H1 (cell line): ENCODE measurements around the gene CISH. TPM values are rescaled to one million over a fixed set of nuclear protein-coding genes. Genes with fewer than 3 reads are reported as not detected.
A peak's percentile ranks its signal among the peaks of the same experiment; 100 is the strongest.

Experiments
- CTCF ChIA-PET: fragments of 300-600 bp; sonication (Branson Sonifier 250); formaldehyde crosslinking; loops from one replicate; lab custom pipeline; 2021; ENCODE audit not compliant: partially characterized antibody; lab: Charles Lee
- POLR2A ChIA-PET: fragments of 300-600 bp; sonication (Branson Sonifier 250); formaldehyde crosslinking; loops from one replicate; lab custom pipeline; 2021; ENCODE audit warnings: inconsistent platforms; ENCODE audit not compliant: partially characterized antibody; lab: Charles Lee
- DNase-seq, 2 experiments: peaks; one replicate each; pipeline versions ENCODE4 v3.0.0 to v3.0.0-alpha.2; 2010 to 2022; ENCODE audit warnings: low spot score in 2 of 2, low read depth in 1 of 2, mixed read lengths in 1 of 2
- FAIRE-seq: peaks from 2 replicates; lab custom pipeline; 2011; peaks lifted over from hg19 to GRCh38; lab: Jason Lieb, UNC
- H2AFZ ChIP-seq: 2 replicates; pipeline ENCODE4 v1.8.1; 2012; ENCODE audit warnings: low read length, inconsistent platforms
- H2AK5ac ChIP-seq: 2 replicates; pipeline ENCODE4 v1.6.1; 2013; ENCODE audit warnings: low read depth, low read length
- H2BK120ac ChIP-seq: replicated peaks from 2 replicates; pipeline ENCODE3; 2013; ENCODE audit warnings: low read depth, low read length, inconsistent platforms
- H2BK12ac ChIP-seq: 2 replicates; pipeline ENCODE4 v1.6.1; 2013; ENCODE audit warnings: low read depth, low read length
- H2BK15ac ChIP-seq: 2 replicates; pipeline ENCODE4 v1.6.1; 2013; ENCODE audit warnings: low read length
- H2BK20ac ChIP-seq: 2 replicates; pipeline ENCODE4 v1.6.1; 2013; ENCODE audit warnings: low read length
- H2BK5ac ChIP-seq: 2 replicates; pipeline ENCODE4 v1.6.1; 2013; ENCODE audit warnings: low read depth, low read length
- H3K14ac ChIP-seq: 2 replicates; pipeline ENCODE4 v1.6.1; 2013; ENCODE audit warnings: inconsistent platforms; ENCODE audit not compliant: insufficient read length
- H3K18ac ChIP-seq: 2 replicates; pipeline ENCODE4 v1.6.1; 2013; ENCODE audit warnings: low read length; ENCODE audit errors: extremely low read depth
- H3K23ac ChIP-seq: 2 replicates; pipeline ENCODE4 v1.6.1; 2013; ENCODE audit warnings: inconsistent platforms; ENCODE audit not compliant: insufficient read length
- H3K23me2 ChIP-seq: 2 replicates; pipeline ENCODE4 v1.6.1; 2013; ENCODE audit warnings: low read depth, low read length
- H3K27ac ChIP-seq: 2 replicates; pipeline ENCODE4 v1.6.1; 2011; ENCODE audit warnings: low read depth, low read length, inconsistent platforms
- H3K27me3 ChIP-seq, 4 experiments: replicated peaks in 1 of 4; 1 replicate in 1 of 4; 2 replicates in 3 of 4; pipeline versions ENCODE4 v1.6.1 to v1.8.1; 2011 to 2013; ENCODE audit warnings: low read length in 3 of 4, mild to moderate bottlenecking in 3 of 4, inconsistent platforms in 2 of 4, mixed read lengths in 2 of 4, moderate library complexity in 1 of 4; ENCODE audit not compliant: control insufficient read depth in 3 of 4, insufficient read depth in 3 of 4; ENCODE audit errors: extremely low read depth in 1 of 4
- H3K36me3 ChIP-seq, 4 experiments: 2 replicates each; pipeline versions ENCODE4 v1.6.1 to v1.8.1; 2011 to 2013; ENCODE audit warnings: mild to moderate bottlenecking in 4 of 4, low read length in 3 of 4, moderate library complexity in 2 of 4, control low read depth in 1 of 4, inconsistent platforms in 1 of 4; ENCODE audit not compliant: insufficient read depth in 4 of 4, control insufficient read depth in 2 of 4
- H3K4ac ChIP-seq: replicated peaks from 2 replicates; pipeline ENCODE3; 2013; ENCODE audit warnings: low read length, low read depth, mixed read lengths, inconsistent platforms; ENCODE audit not compliant: insufficient read length
- H3K4me1 ChIP-seq, 4 experiments: replicated peaks in 1 of 4; 1 replicate in 1 of 4; 2 replicates in 3 of 4; pipeline versions ENCODE4 v1.6.1 to v1.8.1; 2011 to 2013; ENCODE audit warnings: low read length in 3 of 4, inconsistent platforms in 2 of 4, mixed read lengths in 1 of 4; ENCODE audit not compliant: insufficient read depth in 4 of 4, control insufficient read depth in 3 of 4
- H3K4me2 ChIP-seq, 2 experiments: 2 replicates each; pipeline versions ENCODE4 v1.6.1 to v1.8.1; 2011 to 2013; ENCODE audit warnings: low read depth in 2 of 2, low read length in 2 of 2, control low read depth in 1 of 2, inconsistent platforms in 1 of 2, mild to moderate bottlenecking in 1 of 2; ENCODE audit not compliant: insufficient read depth in 1 of 2
- H3K4me3 ChIP-seq, 4 experiments: fragments of 200-600, 300-600 bp in 1 of 4; sonication (generic), shearing (Covaris generic), sonication (Bioruptor Twin) in 1 of 4; 2 replicates each; pipeline versions ENCODE4 v1.5.1 to v1.8.1; 2011 to 2016; ENCODE audit warnings: low read length in 4 of 4, low read depth in 3 of 4, control low read depth in 2 of 4, inconsistent platforms in 2 of 4, mild to moderate bottlenecking in 2 of 4, mixed read lengths in 1 of 4, moderate library complexity in 1 of 4; ENCODE audit not compliant: insufficient read depth in 2 of 4; ENCODE audit errors: extremely low read depth in 1 of 4
- H3K56ac ChIP-seq: replicated peaks from 2 replicates; pipeline ENCODE3; 2013; ENCODE audit warnings: low read depth, mild to moderate bottlenecking, mixed read lengths, low read length, inconsistent platforms; ENCODE audit not compliant: insufficient read length
- H3K79me1 ChIP-seq: 2 replicates; pipeline ENCODE4 v1.6.1; 2013; ENCODE audit warnings: low read depth, low read length, control low read depth
- H3K79me2 ChIP-seq, 2 experiments: 2 replicates each; pipeline versions ENCODE4 v1.6.1 to v1.8.1; 2012 to 2013; ENCODE audit warnings: low read length in 2 of 2, mild to moderate bottlenecking in 2 of 2, inconsistent platforms in 1 of 2; ENCODE audit not compliant: insufficient read depth in 2 of 2, control insufficient read depth in 1 of 2
- H3K9ac ChIP-seq, 4 experiments: replicated peaks in 1 of 4; 1 replicate in 1 of 4; 2 replicates in 3 of 4; pipeline versions ENCODE4 v1.6.1 to v1.8.1; 2011 to 2013; ENCODE audit warnings: low read depth in 3 of 4, low read length in 3 of 4, control low read depth in 2 of 4, mild to moderate bottlenecking in 2 of 4, moderate library complexity in 2 of 4, inconsistent platforms in 1 of 4; ENCODE audit errors: extremely low read depth in 1 of 4
- H3K9me3 ChIP-seq, 2 experiments: 2 replicates each; pipeline versions ENCODE4 v1.6.1 to v1.8.1; 2012 to 2013; ENCODE audit warnings: mild to moderate bottlenecking in 2 of 2, moderate library complexity in 2 of 2, control low read depth in 1 of 2, inconsistent platforms in 1 of 2, low read depth in 1 of 2, low read length in 1 of 2, mixed read lengths in 1 of 2; ENCODE audit not compliant: insufficient read depth in 2 of 2
- H4K20me1 ChIP-seq, 2 experiments: replicated peaks in 1 of 2; 2 replicates each; pipeline versions ENCODE3 to v1.8.1; 2011 to 2013; ENCODE audit warnings: inconsistent platforms in 2 of 2, low read length in 2 of 2, mild to moderate bottlenecking in 1 of 2; ENCODE audit not compliant: insufficient read depth in 2 of 2, control insufficient read depth in 1 of 2
- H4K5ac ChIP-seq: 2 replicates; pipeline ENCODE4 v1.6.1; 2013; ENCODE audit warnings: low read length, low read depth, mixed read lengths, inconsistent platforms; ENCODE audit not compliant: insufficient read length
- H4K8ac ChIP-seq: 2 replicates; pipeline ENCODE4 v1.8.0; 2013; ENCODE audit warnings: mild to moderate bottlenecking, moderate library complexity, low read length, inconsistent platforms; ENCODE audit not compliant: insufficient read depth; ENCODE audit errors: extremely low read depth
- H4K91ac ChIP-seq: replicated peaks from 2 replicates; pipeline ENCODE3; 2013; ENCODE audit warnings: low read length, mixed read lengths, inconsistent platforms; ENCODE audit not compliant: insufficient read length
- CBX5 ChIP-seq: fragments of 300-800, 300-1000 bp; sonication (generic); IDR thresholded peaks from 2 replicates; pipeline ENCODE4 v1.7.1; 2016; ENCODE audit warnings: antibody characterized with exemption, low read length, low read depth
- EP300 ChIP-seq, 2 experiments: IDR thresholded peaks; 1 replicate in 1 of 2; 2 replicates in 1 of 2; pipeline ENCODE4 v1.6.1; 2011 to 2012; ENCODE audit warnings: low read depth in 2 of 2, low read length in 2 of 2, mild to moderate bottlenecking in 2 of 2, borderline replicate concordance in 1 of 2, inconsistent platforms in 1 of 2, moderate library complexity in 1 of 2
- FOSL1 ChIP-seq: IDR thresholded peaks from 2 replicates; pipeline ENCODE4 v1.6.1; 2011; ENCODE audit warnings: mild to moderate bottlenecking, low read depth, low read length, moderate library complexity; ENCODE audit not compliant: insufficient read depth
- GABPA ChIP-seq: IDR thresholded peaks from 2 replicates; pipeline ENCODE4 v1.6.1; 2011; ENCODE audit warnings: mild to moderate bottlenecking, low read length, moderate library complexity, borderline replicate concordance; ENCODE audit not compliant: insufficient read depth
- GTF2F1 ChIP-seq: IDR thresholded peaks from 2 replicates; pipeline ENCODE4 v1.6.1; 2012; ENCODE audit warnings: low read depth, low read length, improper control_type of control experiment, borderline replicate concordance
- PHF8 ChIP-seq: fragments of 200-600 bp; sonication (generic); conservative IDR thresholded peaks from 2 replicates; pipeline ENCODE4 v1.7.1; 2012; ENCODE audit warnings: low read depth, mild to moderate bottlenecking, inconsistent platforms, low read length, moderate library complexity
- RBBP5 ChIP-seq: IDR thresholded peaks from 2 replicates; pipeline ENCODE4 v1.7.1; 2012; ENCODE audit warnings: low read depth, mild to moderate bottlenecking, inconsistent platforms, low read length, moderate library complexity, borderline replicate concordance
- WGBS, 2 experiments: shearing (Covaris generic) in 1 of 2; methylation state at CpG; one replicate each; pipeline versions ENCODE4 v1.1.6 to v1.1.7; 2013 to 2015; ENCODE audit warnings: low lambda C conversion rate in 2 of 2, mixed read lengths in 2 of 2, inconsistent platforms in 1 of 2, low coverage in 1 of 2, missing lambda C conversion rate in 1 of 2; ENCODE audit not compliant: insufficient replicate concordance in 2 of 2, insufficient coverage in 1 of 2, insufficient read length in 1 of 2; ENCODE audit errors: extremely low coverage in 1 of 2, missing lambda C conversion rate in 1 of 2; 5-methylcytosine and 5-hydroxymethylcytosine counted together
- polyA plus RNA-seq, 7 experiments: library from polyadenylated mRNA; depleted of rRNA in 3 of 7; stranded (reverse) in 5 of 7; unstranded in 2 of 7; fragments of >200 nt in 5 of 7; fragments of 200-250 nt in 2 of 7; gene quantifications; 1 replicate in 5 of 7; 2 replicates in 1 of 7; 4 replicates in 1 of 7; pipeline versions ENCODE4 v1.2.1 to v1.2.3, GENCODE V29; 2011 to 2013; ENCODE audit warnings: missing spikeins in 2 of 7, mixed read lengths in 2 of 7
- total RNA-seq: library from RNA; stranded (reverse); fragmentation: NEBNext Ultra II Directional; extraction: Animal tissue kit (Norgen Biotek cat#: 25700); gene quantifications from 2 replicates; pipeline ENCODE4 v1.2.1, GENCODE V29; 2021

CISH gene
- total and polyA plus RNA-seq, 2 of the 8 experiments (the other 6 are each of a cell fraction or from before 2014, with no cell fraction given), result 1.9 to 2.2 TPM

- no peak overlapping the region for H3K23ac ChIP-seq
- FAIRE-seq (peak; percentile 19), DNase-seq (no peak)
- no peak overlapping the region for H3K18ac ChIP-seq
- no peak overlapping the region for H2BK5ac ChIP-seq
- H3K79me2 ChIP-seq, result peaks cover 0 to 15% of the 10 kb centered on the region in 2 experiments; a peak in 1 of 4 replicates
- H4K91ac ChIP-seq, result no peak overlapping the region
- H3K79me1 ChIP-seq, result no peaks in the 10 kb centered on the region; the same call in 1 of the 2 replicates
- no peak overlapping the region for H3K27ac ChIP-seq
- peak overlapping the region; percentile 6; the same call in 1 of the 2 replicates for H2BK12ac ChIP-seq
- no peak overlapping the region for H4K5ac ChIP-seq
- peaks cover 12 to 33% (median 28%) of the 10 kb centered on the region in 4 experiments; a peak in 6 of 7 replicates for H3K27me3 ChIP-seq
- H3K4ac ChIP-seq, result no peak overlapping the region
- no peak overlapping the region for H2AFZ ChIP-seq
- peaks cover 3 to 16% of the 10 kb centered on the region in 2 experiments for H4K20me1 ChIP-seq
- H4K8ac ChIP-seq, result no peak overlapping the region
- ChIA-PET CTCF (interaction anchor here (0.7 to 50.4 kb wide), 33 partner anchors 12 to 785 kb away, joined by 3 to 1262 read pairs (median 5); partner anchors contain the start of genes C3orf18, CYB561D2, DOCK3 and HEMK1), POLR2A (no interaction called here)
- H3K4me2 ChIP-seq, result no peak overlapping the region
- H3K56ac ChIP-seq, result no peak overlapping the region
- TF ChIP-seq PHF8 (no peak), EP300 (IDR thresholded peaks at IDR 0.05; ENCODE audit: borderline replicate concordance in 1 of 2, low read depth in 2 of 2, low read length in 2 of 2) (no peak), RBBP5 (no peak), FOSL1 (no peak), CBX5 (no peak), GTF2F1 (no peak), GABPA (no peak)
- H3K23me2 ChIP-seq, result peaks cover 15% of the 10 kb centered on the region
- H2AK5ac ChIP-seq, result no peak overlapping the region
- peaks cover 0 to 20% (median 11%) of the 10 kb centered on the region in 4 experiments; a peak in 6 of 7 replicates for H3K4me1 ChIP-seq
- 43% methylated on average over 1 of the region's 1 CpG; no CpG with 5 or more reads in 1 of the 2 experiments for WGBS, 2 experiments
- H3K9me3 ChIP-seq, result no peaks in the 10 kb centered on the region
- no peak overlapping the region for H2BK120ac ChIP-seq
- no peaks in the 10 kb centered on the region for H3K36me3 ChIP-seq
- H3K14ac ChIP-seq, result no peak overlapping the region
- H3K4me3 ChIP-seq, result no peak overlapping the region
- no peak overlapping the region for H2BK20ac ChIP-seq
- 0 out of 2 replicates have a peak overlapping the region, but pooled peaks have one; percentile 82 for H2BK15ac ChIP-seq
- no peak overlapping the region for H3K9ac ChIP-seq
Observed at GRCh38 chr3:50615190-50615589, 3.6 kb upstream of the CISH start.
